Neural progenitor cell (in vitro differentiated cells): ENCODE data around the gene EIF2A. TPM values are rescaled to one million over a fixed set of nuclear protein-coding genes. Genes with fewer than 3 reads are reported as not detected.

Experiments used
- DNase-seq: peaks from one replicate; pipeline ENCODE4 v3.0.0-alpha.2; 2016; ENCODE audit warnings: low spot score
- H2AFZ ChIP-seq: fragments of 200-600 bp; sonication (generic); replicated peaks from 2 replicates; pipeline ENCODE4 v1.6.1; 2016; ENCODE audit warnings: antibody characterized with exemption
- H3F3A ChIP-seq: fragments of 200-600 bp; sonication (generic); 2 replicates; pipeline ENCODE4 v1.6.1; 2016; ENCODE audit warnings: antibody characterized with exemption, low read depth
- H3K27ac ChIP-seq: fragments of 200-600 bp; sonication (generic); 2 replicates; pipeline ENCODE4 v1.5.1; 2016; ENCODE audit warnings: mild to moderate bottlenecking
- H3K27me3 ChIP-seq: fragments of 200-600 bp; sonication (generic); 2 replicates; pipeline ENCODE4 v1.6.1; 2016; ENCODE audit warnings: mild to moderate bottlenecking, moderate library complexity
- H3K36me3 ChIP-seq: fragments of 200-600 bp; sonication (generic); 2 replicates; pipeline ENCODE4 v1.5.1; 2016
- H3K4me1 ChIP-seq: fragments of 200-600 bp; sonication (generic); 2 replicates; pipeline ENCODE4 v1.6.1; 2016; ENCODE audit warnings: mixed run types
- H3K4me2 ChIP-seq: fragments of 200-600 bp; sonication (generic); 2 replicates; pipeline ENCODE4 v1.6.1; 2016
- H3K4me3 ChIP-seq: fragments of 200-600 bp; sonication (generic); 2 replicates; pipeline ENCODE4 v1.5.1; 2016
- H3K79me2 ChIP-seq: fragments of 200-600 bp; sonication (generic); 2 replicates; pipeline ENCODE4 v1.6.1; 2016; ENCODE audit warnings: low read depth
- H3K9ac ChIP-seq: fragments of 200-600 bp; sonication (generic); 2 replicates; pipeline ENCODE4 v1.6.1; 2016
- H3K9me3 ChIP-seq: fragments of 200-600 bp; sonication (generic); 2 replicates; pipeline ENCODE4 v1.5.1; 2016; ENCODE audit warnings: low read depth
- H4K20me1 ChIP-seq: fragments of 200-600 bp; sonication (generic); 2 replicates; pipeline ENCODE4 v1.6.1; 2016; ENCODE audit warnings: low read depth
- H3K27ac Mint-ChIP-seq: 3 replicates; pipeline ENCODE4 v1.8.0; 2021; ENCODE audit warnings: mixed read lengths
- H3K27me3 Mint-ChIP-seq: 2 replicates; pipeline ENCODE4 v1.8.0; 2022; ENCODE audit warnings: low read depth, mild to moderate bottlenecking, inconsistent platforms, moderate library complexity, mixed read lengths; ENCODE audit not compliant: insufficient read depth
- H3K36me3 Mint-ChIP-seq: 3 replicates; pipeline ENCODE4 v1.8.0; 2021; ENCODE audit warnings: mixed read lengths
- H3K4me1 Mint-ChIP-seq: 3 replicates; pipeline ENCODE4 v1.8.0; 2021; ENCODE audit warnings: mixed read lengths
- H3K4me3 Mint-ChIP-seq: 3 replicates; pipeline ENCODE4 v1.8.0; 2021; ENCODE audit warnings: mild to moderate bottlenecking, moderate library complexity, mixed read lengths
- H3K9me3 Mint-ChIP-seq: 3 replicates; pipeline ENCODE4 v1.8.0; 2020; ENCODE audit warnings: mixed read lengths
- CTCF ChIP-seq: fragments of 200-600 bp; sonication (generic); IDR thresholded peaks from 2 replicates; pipeline ENCODE4 v1.5.1; 2017; ENCODE audit warnings: antibody characterized with exemption, mild to moderate bottlenecking
- EZH2 ChIP-seq: fragments of 200-600 bp; sonication (generic); IDR thresholded peaks from 2 replicates; pipeline ENCODE4 v1.6.1; 2017; ENCODE audit warnings: antibody characterized with exemption, mild to moderate bottlenecking, moderate library complexity
- EZH2phosphoT487 ChIP-seq: fragments of 200-600 bp; sonication (generic); IDR thresholded peaks from 2 replicates; pipeline ENCODE4 v1.6.1; 2017; ENCODE audit warnings: antibody characterized with exemption
- total RNA-seq: library from RNA; depleted of rRNA; stranded (reverse); fragments of >200 nt; gene quantifications from 2 replicates; pipeline ENCODE4 v1.2.3, GENCODE V29; 2015; ENCODE audit warnings: low replicate concordance

EIF2A gene
- total RNA-seq, 1 donor from 2014 or later: 135 TPM

GRCh38 chr3:150520408-150520807 lies 26.2 kb upstream of the EIF2A start:
- TF ChIP-seq CTCF (no peak), EZH2phosphoT487 (no peak), EZH2 (no peak)
- no peak overlapping the region for H2AFZ ChIP-seq
- H3K36me3 ChIP-seq: no peaks in the 10 kb centered on the region
- H3K79me2 ChIP-seq: no peaks in the 10 kb centered on the region
- no peaks in the 10 kb centered on the region for H3K4me1 ChIP-seq
- no peaks in the 10 kb centered on the region for H4K20me1 ChIP-seq
- Mint-ChIP-seq H3K36me3 (no peaks in the 10 kb centered on the region), H3K9me3 (peaks cover 5% of the 10 kb centered on the region), H3K4me1 (peaks cover 6% of the 10 kb centered on the region), H3K27me3 (no peaks in the 10 kb centered on the region), H3K27ac (no peak overlapping the region), H3K4me3 (no peak overlapping the region)
- H3K4me3 ChIP-seq: no peak overlapping the region
- no peak overlapping the region for H3K9ac ChIP-seq
- no peaks in the 10 kb centered on the region for H3K9me3 ChIP-seq
- no peak overlapping the region for H3K27ac ChIP-seq
- no peak for DNase-seq
- H3K27me3 ChIP-seq: no peaks in the 10 kb centered on the region
- H3F3A ChIP-seq: no peaks in the 10 kb centered on the region
- H3K4me2 ChIP-seq: no peak overlapping the region

GRCh38 chr3:150521463-150521862 lies 25.1 kb upstream of the EIF2A start:
- no peak overlapping the region for H3K4me2 ChIP-seq
- H3K36me3 Mint-ChIP-seq: no peaks in the 10 kb centered on the region
- no peaks in the 10 kb centered on the region for H3K36me3 ChIP-seq
- H3K4me3 ChIP-seq: no peak overlapping the region
- peak overlapping the region; percentile 12 for H3K27ac Mint-ChIP-seq
- peaks cover 6% of the 10 kb centered on the region for H3K4me1 Mint-ChIP-seq
- H3K9ac ChIP-seq: no peak overlapping the region
- H3K4me3 Mint-ChIP-seq: no peak overlapping the region
- no peak overlapping the region for H3K27ac ChIP-seq
- H3K27me3 Mint-ChIP-seq: no peaks in the 10 kb centered on the region
- H3K9me3 ChIP-seq: no peaks in the 10 kb centered on the region
- no peak for TF ChIP-seq CTCF
- TF ChIP-seq EZH2phosphoT487: no peak
- TF ChIP-seq EZH2: no peak
- no peaks in the 10 kb centered on the region for H3F3A ChIP-seq
- peaks cover 5% of the 10 kb centered on the region for H3K9me3 Mint-ChIP-seq
- no peaks in the 10 kb centered on the region for H3K27me3 ChIP-seq
- no peak overlapping the region for H2AFZ ChIP-seq
- H3K79me2 ChIP-seq: no peaks in the 10 kb centered on the region
- no peaks in the 10 kb centered on the region for H4K20me1 ChIP-seq
- H3K4me1 ChIP-seq: no peaks in the 10 kb centered on the region
- DNase-seq: peak; percentile 18

DNA sequence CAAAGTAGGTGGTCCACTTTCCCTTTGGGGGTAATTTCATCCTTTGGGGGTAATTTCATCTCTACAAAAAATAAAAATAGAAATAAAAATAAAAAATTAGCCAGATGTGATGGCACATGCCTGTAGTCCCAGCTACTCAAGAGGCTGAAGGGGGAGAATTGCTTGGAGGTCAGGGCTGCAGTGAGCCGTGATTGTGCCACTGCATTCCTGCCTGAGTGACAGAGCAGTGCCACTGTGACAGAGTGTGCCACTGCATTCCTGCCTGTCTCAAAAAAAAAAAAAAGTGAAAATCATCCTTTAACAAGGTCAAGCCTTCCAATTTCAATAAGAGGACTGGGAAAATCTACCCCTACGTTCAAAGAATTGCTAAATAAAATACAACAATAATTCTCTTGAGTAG lies 23.0 kb upstream of the EIF2A start:
- no peaks in the 10 kb centered on the region for H3K36me3 Mint-ChIP-seq
- H3K4me3 Mint-ChIP-seq: no peak overlapping the region

More for the DNA sequence above, 23.0 kb upstream of the EIF2A start:
- no peaks in the 10 kb centered on the region for H3K9me3 Mint-ChIP-seq
- Histone ChIP-seq H3K27ac (no peak overlapping the region), H3K9me3 (no peaks in the 10 kb centered on the region), H3K4me3 (no peak overlapping the region), H3K4me1 (no peaks in the 10 kb centered on the region), H3K4me2 (no peak overlapping the region), H3K9ac (no peak overlapping the region), H3K36me3 (no peaks in the 10 kb centered on the region), H3K79me2 (no peaks in the 10 kb centered on the region), H2AFZ (no peak overlapping the region), H3F3A (no peaks in the 10 kb centered on the region), H4K20me1 (no peaks in the 10 kb centered on the region), H3K27me3 (no peaks in the 10 kb centered on the region)
- no peak for TF ChIP-seq CTCF
- no peak for TF ChIP-seq EZH2
- TF ChIP-seq EZH2phosphoT487: no peak
- H3K4me1 Mint-ChIP-seq: peaks cover 8% of the 10 kb centered on the region
- DNase-seq: no peak
- H3K27ac Mint-ChIP-seq: no peak overlapping the region
- H3K27me3 Mint-ChIP-seq: no peaks in the 10 kb centered on the region
